Stimulated activated CD8-positive, alpha-beta memory T cell treated with anti-CD3 and anti-CD28 coated beads, Interleukin-2, amount 100 ng/mL, for 48 hours (primary cell): ENCODE results near the gene PAK5.

Experiments used
- DNase-seq, 2 donors: peaks; one replicate each; pipeline ENCODE4 v3.0.0-alpha.2; 2020; ENCODE audit warnings: low read depth in 2 of 2

Gene PAK5

DNA sequence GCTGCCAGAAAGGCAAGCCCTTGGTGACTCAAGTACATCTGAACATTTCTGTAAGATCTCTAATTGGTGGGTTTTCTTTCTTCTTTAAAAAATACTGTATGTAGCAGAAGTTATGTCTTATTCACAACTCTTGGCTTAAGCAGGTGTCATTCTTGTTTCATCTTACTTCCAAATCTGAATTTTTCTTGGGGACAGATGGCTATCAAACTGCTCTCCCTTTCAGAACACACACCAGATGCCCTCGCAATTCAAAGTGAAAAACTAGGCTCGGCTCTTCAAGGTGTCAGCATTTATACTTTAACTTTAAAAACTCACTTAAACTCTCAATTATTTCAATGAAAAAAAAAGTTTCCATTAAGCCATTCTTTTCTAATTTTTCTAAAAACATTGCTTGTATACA is 49.7 kb downstream of the PAK5 start:
- DNase-seq, result no peak

DNA sequence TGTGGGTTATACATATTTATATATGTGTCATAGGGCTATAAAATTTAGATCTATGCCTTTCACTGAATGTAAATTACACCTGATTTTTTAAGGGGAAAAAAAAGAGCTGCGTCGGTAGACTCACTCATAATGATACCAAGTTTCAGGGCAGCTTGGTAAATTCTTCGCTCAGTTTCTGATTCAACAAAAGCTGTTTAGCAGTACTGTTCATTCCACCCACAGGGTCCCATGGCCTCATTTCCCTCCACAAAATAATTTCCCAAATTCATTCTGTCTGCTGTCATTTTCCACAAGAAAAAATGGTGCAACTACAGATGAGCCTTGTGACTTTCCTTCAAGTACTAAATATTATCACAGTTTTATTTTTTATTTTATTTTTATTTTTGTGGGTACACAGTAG is 63.7 kb downstream of the PAK5 start:
- DNase-seq, result no peak

DNA sequence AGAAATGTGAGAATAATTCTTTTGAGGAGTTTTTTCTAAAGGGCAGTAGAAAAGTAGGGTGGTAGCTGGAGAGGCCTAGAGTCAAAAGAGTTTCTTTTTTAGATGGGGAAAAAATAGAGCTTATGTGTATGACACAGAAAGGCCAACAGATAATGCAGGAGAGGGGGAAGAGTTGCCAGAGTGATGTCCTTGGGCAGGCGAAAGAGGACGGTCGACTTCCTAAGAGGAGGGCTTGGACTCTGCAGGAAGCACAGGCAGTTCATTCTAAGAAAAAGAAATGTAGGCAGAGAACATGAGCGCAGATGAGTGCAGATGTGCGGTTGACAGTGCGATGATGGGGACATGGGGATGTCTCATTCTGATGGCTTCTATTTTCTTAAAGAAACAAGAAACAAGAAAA is 68.9 kb downstream of the PAK5 start:
- DNase-seq, result no peak

DNA sequence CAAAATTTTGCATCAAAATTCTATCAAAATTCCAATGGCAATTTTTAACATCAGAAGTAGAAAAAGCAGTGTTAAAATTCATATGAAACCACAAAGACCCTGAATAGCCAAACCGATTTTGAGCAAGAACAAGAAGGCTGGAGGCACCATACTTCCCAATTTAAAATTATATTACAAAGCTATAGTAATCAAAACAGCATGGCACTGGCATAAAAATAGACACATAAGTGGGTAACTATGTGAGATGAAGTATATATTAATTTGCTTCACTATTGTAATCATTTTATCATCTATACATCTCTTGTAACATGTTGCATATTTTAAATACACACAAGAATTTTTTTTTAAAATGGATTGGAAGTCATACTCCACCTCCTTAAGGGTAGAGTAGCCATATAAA is 77.4 kb downstream of the PAK5 start:
- DNase-seq, result no peak

DNA sequence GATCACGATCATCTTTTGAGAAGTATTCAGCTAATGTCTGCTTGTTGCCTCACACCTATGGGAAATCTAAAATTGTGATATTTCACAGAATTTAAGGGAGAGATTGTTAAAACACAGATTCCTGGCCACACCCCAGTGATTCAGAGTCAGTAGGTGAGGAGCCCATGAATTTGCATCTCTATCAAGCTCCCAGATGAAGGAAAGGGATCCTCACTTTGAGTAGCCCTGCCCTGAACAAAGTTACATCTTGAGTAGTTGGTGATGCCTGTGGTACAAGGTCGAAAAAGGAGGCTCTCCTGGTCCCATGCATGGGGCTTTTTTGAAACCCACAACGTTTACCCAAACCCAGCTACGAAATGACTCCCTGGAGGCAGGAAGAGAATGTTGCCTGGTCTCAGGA is 79.5 kb downstream of the PAK5 start:
- no peak for DNase-seq

DNA sequence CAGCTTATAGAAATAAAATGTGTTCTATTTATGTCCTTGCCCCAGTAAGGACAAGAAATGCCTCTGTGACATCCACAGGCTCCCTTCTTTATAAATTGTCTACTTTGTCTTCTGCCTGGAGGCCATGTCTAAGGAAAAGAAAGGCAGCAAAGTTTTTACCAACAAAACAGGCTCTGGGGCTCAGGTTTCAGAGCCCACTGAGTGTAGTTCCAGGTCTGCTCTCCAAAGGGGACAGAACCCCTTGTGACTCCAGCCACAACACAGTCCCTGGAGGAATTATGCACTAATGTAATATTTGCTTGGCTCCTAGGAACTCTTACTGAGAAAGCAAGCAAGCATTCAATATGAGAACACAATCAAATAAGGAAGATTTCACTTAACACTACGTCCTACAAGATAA is 80.1 kb downstream of the PAK5 start:
- no peak for DNase-seq

DNA sequence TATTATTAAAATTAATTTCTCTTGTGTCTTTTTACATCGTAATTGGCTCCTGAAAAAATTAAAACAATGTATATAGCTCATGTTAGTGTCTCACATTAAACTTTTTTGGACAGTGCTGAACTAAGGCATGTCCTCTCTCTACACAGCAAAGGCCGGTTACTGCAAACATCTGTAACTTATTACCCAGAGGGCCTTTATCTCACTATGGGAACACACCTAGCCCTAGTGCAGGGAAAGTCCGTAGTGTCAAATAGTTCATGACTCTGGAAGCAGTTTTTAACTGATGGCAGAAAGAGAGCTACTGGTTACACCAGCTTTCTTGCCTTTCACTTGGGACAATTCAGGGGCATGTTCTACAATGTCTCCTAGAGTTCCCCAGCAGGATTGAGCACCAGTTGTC is 82.2 kb downstream of the PAK5 start:
- no peak for DNase-seq

DNA sequence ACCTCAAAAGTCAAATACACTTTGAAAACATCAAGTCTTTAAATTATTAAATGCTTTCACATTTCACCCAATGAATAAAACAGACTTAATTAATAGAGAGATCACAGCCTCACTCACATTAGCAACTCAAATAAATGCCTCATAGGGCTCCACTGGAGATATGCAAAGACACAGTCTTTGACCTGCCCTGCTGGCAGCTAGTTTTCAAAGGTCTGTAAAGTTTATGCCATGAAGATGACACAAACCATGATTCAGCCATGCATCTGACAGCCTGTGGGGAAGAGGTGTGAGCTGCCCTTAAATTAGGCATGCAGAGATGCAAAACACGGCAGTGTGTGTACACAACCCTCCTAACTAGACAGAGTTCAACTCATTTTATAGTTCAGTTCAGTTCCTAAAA is 83.6 kb downstream of the PAK5 start:
- DNase-seq, result no peak

DNA sequence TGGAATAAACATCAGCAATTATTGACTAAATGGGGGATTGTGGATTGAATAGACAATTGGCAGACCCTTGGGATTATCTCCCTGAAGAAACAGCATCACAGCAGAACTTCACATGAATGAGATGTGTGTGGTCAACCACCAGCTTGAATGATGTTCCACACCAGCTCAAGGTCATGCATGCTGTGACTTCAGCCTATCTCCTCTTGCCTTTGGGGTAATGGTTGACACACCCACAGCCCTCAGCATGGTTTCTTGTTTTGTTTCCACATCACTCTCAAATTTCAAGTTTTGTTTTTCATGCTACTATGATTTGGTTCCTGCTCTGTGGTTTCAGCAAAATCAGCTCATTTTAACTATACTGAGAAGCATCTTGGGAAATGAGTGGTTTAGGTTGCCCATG is 94.3 kb downstream of the PAK5 start:
- no peak for DNase-seq

DNA sequence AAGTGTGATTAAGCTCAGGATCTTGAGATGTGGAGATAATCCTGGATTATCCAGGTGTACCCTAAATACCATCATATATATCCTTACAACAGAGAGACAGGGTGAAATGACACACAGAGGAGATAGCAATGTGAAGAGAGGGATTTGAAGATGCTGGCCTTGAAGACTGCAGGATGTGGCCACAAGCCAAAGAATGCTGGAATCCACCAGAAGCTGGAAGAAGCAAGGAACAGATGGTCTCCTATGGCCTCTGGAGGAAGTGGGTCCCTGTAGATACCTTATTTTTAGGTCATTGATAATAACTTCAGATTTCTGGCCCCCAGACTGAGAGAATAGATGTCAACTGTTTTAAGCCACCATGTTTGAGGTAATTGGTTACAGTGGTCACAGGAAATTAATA is 95.0 kb downstream of the PAK5 start:
- DNase-seq, result no peak

DNA sequence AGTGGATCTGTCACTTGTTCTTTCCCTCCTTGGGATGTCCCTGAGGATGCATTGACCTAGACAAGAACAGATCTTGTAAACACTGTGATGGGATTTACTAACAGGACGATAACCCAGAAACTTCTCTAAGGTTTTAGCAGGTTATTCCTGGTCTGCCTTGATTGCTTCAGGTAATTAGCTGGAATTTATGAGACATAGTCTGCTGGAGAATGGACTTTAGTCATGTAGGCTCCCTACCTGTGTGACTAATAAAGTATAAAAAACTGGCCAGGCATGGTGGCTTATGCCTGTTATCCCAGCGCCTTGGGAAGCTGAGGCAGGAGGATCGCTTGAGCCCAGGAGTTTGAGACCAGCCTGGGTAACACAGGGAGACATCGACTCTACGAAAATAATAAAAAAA is 96.1 kb downstream of the PAK5 start:
- DNase-seq, result no peak

DNA sequence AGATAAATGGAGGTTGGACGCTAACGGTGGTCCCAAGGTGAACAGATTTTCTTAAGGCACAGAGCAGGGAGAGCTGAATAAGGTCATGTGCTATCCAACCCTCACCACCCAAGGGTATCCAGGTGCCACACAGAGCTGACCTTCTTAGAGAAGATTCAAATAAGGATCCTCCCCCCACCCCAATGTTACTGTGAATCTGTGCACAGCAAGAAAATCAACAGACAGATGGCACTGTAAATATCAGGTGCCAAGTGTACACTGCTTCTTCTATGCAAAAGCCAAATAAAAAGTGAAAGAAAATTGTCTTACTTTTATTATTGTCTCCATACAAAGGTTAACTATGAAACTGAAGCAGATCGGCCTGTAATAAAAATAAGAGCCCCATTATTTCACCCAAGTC is 96.9 kb downstream of the PAK5 start:
- DNase-seq, result no peak

DNA sequence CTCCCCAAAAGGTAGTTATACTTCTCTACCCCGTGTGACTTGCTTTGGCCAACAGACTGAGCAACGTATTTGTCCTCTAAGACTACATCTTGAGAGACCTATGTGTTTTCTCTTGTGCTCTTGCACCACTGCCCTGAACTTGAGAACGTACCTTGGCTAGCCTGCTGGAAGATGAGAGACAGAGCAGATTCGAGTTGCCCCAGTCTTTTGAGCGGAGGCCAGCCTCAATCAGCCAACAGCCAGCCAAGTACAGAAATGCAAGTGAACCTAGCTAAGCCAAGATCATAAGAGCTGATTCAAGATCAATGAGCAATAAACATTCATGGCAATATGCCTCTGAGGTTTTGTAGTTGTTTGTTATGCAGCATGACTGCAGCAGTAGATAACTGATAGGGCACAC is 98.4 kb downstream of the PAK5 start:
- DNase-seq, result no peak

DNA sequence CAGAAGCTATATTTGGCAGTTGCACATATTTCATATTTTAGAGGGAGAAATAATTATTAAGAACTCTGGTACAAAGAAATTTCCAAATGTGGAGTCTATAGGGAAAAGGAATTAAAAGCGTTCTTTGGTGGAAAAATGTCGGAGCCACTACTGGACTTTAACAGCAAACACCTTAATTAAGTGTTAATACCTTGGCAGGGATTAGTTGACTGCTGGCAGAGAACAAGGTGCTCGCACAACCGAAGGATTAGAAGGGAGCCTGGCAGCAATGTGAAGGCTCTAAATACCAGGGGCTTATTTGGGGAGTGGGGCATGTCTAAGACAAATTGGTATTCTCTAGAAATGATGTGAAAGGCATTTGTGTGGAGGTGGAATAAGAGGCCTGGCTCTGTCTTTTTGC is 98.9 kb downstream of the PAK5 start:
- no peak for DNase-seq

DNA sequence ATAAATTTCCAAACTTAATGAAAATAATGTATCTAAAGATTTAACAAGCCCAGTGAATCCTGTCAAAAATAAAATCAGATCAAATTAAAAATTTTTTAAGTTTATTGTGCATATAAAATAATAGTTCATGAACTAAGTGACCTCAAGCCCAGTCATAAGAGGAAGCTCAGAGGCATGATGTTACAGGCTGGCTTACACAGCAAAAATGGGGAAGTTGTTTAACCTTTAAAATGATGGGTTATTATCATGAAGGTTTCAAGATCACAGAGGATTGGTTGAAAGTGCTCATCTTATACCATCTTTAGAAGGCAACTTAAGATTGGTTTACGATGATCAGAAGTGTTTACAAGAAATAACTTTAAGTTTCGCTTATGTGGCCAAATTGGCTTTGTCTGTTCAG is 102.5 kb downstream of the PAK5 start:
- no peak for DNase-seq

DNA sequence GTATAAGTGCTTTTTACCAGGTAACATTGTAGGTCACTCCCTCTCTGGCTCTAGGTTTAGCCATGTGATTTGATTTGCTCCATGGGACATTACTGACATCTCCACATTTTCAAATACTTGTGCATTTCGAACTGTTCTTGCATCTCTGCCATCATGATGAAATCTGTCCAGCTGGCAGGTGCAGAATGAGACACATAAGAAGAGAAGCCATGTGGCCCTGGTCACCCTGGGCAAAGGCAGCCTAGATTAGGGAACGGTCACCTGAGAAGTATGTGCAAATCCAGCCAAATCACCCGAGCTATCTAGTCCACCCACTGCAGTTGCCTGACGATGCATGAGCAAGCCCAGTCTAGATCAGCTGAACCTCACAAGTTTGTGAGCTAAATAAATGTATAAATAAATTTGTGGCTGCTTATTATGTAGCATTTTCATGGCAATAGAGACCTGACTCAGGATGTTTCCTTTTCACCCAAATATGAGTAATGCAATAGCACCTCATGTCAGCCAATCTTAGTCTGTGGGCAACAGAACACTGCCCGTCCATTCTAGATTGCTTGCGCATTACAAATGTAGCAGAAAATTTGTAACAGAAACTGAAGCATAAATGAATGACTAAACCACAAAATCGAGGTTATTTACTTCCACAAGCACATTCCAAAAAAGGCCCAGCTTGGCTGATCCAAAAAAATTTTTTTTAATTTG is 115.2 kb downstream of the PAK5 start:
- DNase-seq, result no peak

DNA sequence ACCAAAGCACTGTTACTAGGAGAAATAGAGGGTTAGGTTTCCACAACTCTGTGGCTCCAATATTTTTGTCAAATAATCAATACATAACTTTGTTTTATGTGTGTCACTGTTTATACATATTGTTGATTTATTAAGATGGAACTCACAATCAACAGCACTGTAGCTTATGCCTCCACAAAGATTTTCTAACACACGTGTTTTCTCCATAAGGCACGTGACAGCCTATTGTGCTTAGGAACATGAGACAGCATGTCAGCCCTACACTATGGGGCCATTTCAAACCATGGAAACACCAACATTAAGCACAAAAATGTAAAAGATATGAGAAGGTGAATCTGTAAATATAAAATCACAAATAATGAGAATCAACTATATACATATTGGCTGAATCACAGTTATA is 127.0 kb downstream of the PAK5 start:
- no peak for DNase-seq

DNA sequence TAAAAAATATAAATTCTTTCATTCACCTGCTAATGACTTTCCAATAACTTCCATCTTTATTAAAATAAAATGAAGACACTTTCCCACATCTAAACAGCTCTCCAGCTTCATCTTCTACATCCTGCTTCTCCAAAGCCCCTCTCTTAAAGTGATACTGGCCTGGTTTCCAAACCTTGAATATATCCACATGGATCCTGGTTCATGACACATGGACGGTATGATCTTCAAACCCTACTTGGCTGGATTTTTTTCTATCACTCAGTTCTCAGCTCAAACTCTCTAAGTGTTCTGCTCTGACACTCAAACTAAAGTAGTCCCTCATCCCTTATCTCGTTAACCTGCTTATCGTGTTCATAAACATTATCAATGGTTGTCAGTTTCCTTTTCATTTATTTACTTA is 128.2 kb downstream of the PAK5 start:
- DNase-seq, result no peak

DNA sequence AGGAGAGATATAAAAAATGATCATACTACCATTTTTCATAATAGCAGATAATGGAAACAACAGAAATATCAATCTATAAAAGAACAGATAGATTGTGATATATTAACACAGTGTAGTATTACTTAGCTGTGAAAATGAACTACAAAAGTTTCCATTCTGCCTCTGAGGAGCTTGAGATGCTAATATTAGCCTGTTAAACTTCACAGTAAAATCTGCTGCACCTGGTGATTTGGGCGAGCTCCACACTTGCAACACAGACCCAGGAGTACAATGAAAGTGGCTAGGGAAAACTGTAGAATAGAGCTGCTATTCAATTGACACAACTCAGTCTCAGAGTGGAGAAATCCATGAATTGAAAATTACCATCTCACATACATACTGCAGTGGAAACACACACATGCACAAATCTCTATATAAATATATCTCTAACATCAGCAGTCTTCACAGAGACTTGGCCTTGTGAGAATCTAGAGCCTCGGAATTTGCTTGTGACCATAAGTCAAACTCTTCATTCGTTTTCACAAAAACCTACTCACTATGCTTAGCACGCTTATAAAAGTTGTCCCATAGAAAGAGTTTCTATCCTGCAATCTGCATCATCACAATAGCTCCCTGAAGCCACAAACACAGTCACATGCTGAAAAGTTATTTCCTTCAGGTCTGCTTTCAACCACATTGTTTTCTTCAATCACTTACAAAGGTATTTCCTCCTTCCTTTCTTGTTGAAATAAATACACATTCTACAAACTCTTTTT is 133.0 kb downstream of the PAK5 start:
- DNase-seq, result no peak

DNA sequence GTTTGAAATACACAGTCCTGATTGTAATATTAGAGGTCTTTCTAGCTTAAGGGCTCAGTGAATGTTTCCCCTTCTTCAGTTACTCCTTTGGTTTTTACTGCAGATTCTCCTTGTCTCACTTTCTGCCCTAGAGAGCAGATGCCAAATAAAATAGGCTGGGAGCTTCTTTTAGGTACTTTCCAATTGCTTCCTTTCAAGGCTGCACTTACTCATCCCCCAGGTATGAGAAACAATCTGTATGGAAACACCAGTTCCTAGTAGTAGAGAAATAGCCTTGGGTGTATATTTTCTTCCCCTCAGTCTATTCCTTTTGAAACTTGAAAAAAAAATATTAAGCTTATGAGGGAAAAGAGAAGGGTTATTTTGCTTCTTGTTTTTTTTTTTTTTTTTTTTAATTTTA is 139.7 kb downstream of the PAK5 start:
- no peak for DNase-seq

DNA sequence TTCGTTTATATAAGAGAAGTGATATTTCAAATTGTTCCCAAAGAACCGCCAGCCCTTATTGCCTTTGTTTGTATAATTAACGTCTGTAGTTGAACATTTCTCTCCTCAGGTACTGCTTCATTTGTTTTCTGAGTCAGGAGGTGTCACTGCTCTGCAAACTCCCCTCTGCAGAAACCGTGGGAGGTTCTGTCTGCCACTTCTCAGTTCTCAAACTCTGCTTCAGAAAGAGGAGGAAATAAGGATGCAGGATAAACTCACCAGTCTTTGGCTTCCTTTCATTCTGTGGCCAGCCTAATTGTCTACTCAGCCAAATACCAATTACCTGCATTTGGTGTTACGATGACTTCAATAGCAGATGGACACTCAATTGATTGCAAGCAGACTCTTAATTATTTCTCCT is 149.8 kb downstream of the PAK5 start:
- no peak for DNase-seq

DNA sequence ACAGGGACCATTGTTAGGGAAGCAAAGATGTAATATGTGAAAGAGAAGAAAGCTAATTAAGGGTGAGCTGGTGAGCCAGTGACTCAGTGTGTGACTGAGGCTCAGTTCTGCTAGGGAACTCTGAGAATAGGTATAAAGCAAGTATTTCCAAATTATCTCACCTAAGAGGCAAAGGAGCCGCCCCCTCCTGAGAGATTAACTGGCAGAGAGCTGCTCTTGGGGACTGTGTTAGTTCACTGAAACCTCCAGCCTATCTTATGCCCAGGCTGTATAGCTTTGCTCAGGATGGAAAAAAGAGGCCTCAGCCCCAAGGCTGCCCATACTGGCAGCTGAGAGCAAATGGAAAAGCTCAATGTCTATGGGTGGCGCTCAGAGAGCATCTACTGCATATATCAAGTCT is 152.0 kb downstream of the PAK5 start:
- DNase-seq, result no peak

DNA sequence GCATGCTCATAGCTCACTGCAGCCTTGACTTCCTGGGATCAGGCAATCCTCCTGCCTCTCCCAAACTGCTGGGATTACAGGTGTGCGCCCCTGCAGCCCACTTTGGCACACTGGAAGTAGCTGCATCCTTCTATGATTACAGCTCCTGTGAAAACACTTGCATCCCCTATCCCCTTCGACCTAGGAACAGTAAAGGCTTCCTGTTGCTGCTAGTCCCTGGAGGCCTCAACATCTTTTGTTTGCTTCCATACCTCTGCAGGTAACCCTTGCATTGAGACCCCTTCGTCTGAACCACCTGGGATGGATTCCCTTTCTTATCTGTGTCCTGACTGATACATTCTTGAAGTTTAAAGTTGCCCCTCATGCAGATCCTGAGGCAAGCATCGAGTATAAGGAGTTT is 152.4 kb downstream of the PAK5 start:
- DNase-seq, result no peak

DNA sequence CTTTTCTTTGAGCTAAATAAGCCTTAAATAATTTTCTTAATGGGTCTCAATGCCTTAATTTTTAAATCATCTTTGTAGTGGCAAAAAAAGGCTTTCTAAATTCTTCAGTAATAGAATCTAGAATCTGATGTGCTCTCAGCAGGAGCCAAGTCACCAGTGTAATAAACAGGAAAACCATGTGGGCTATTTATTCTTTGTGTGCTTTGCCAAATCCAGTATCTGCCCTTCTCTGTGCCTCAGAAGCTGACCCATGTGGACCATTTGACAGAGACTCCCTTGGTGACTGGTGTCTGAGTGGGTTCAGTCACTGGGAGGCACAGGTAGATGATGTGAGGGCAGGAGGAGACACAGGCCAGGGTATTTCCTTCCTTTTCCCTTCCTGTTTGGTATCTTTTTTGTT is 152.9 kb downstream of the PAK5 start:
- no peak for DNase-seq
